Right atrium auricular region (tissue), 2 donors: ENCODE measurements around the gene PITX1. TPM values are rescaled to one million over a fixed set of nuclear protein-coding genes. Genes with fewer than 3 reads are reported as not detected.
A peak's percentile ranks its signal among the peaks of the same experiment; 100 is the strongest.

Experiments
- DNase-seq: peaks from one replicate; pipeline ENCODE4 v3.0.0-alpha.2; 2019; ENCODE audit warnings: low spot score
- H3K27ac ChIP-seq, 2 donors: fragments of 200-600 bp; sonication (generic); 1 replicate in 1 of 2; 2 replicates in 1 of 2; pipeline ENCODE4 v1.5.1; 2016 to 2019
- H3K27me3 ChIP-seq, 2 donors: fragments of 200-600 bp; sonication (generic); one replicate each; pipeline versions ENCODE4 v1.5.1 to v1.6.0; 2017 to 2019
- H3K36me3 ChIP-seq: fragments of 200-600 bp; sonication (generic); one replicate; pipeline ENCODE4 v1.5.1; 2016
- H3K4me1 ChIP-seq, 2 donors: fragments of 200-600 bp; sonication (generic); one replicate each; pipeline versions ENCODE4 v1.5.1 to v1.6.0; 2017 to 2019
- H3K4me3 ChIP-seq, 2 donors: fragments of 200-600 bp; sonication (generic); 1 replicate in 1 of 2; 2 replicates in 1 of 2; pipeline ENCODE4 v1.5.1; 2017 to 2019; ENCODE audit warnings: mild to moderate bottlenecking in 1 of 2, moderate library complexity in 1 of 2
- H3K9me3 ChIP-seq, 2 donors: fragments of 200-600 bp; sonication (generic); one replicate each; pipeline ENCODE4 v1.5.1; 2019
- CTCF ChIP-seq, 2 donors: fragments of 200-600 bp; sonication (generic); IDR thresholded peaks; one replicate each; pipeline ENCODE4 v1.5.1; 2019; ENCODE audit warnings: antibody characterized with exemption in 2 of 2
- total RNA-seq, 2 donors: library from RNA; depleted of rRNA; stranded (reverse); fragments of >200 nt; gene quantifications; one replicate each; pipeline ENCODE4 v1.1.0, GENCODE V29; 2016

The PITX1 gene
- total RNA-seq, 2 donors from 2014 or later, result not detected

- Histone ChIP-seq H3K4me3 (no peak overlapping the region), H3K27ac (no peak overlapping the region), H3K36me3 (no peaks in the 10 kb centered on the region), H3K9me3 (no peaks in the 10 kb centered on the region), H3K4me1 (peaks cover 0 to 11% of the 10 kb centered on the region in 2 donors), H3K27me3 (no peaks in the 10 kb centered on the region)
- DNase-seq, result no peak
- TF ChIP-seq CTCF (IDR thresholded peaks at IDR 0.05), result no peak
Observed at GRCh38 chr5:135015942-135016341, 18.1 kb downstream of the PITX1 start.

GRCh38 chr5:135013947-135014570 is 20.0 kb downstream of the PITX1 start:
- H3K36me3 ChIP-seq, result no peaks in the 10 kb centered on the region
- peak; percentile 43 for DNase-seq

GRCh38 chr5:135013445-135013844 is 20.6 kb downstream of the PITX1 start:
- H3K27me3 ChIP-seq, result no peaks in the 10 kb centered on the region
- H3K4me1 ChIP-seq, result peaks cover 0 to 11% of the 10 kb centered on the region in 2 donors
- no peak for TF ChIP-seq CTCF (IDR thresholded peaks at IDR 0.05)
- H3K27ac ChIP-seq, result no peak overlapping the region
- H3K9me3 ChIP-seq, result no peaks in the 10 kb centered on the region
- no peak for DNase-seq
- no peaks in the 10 kb centered on the region for H3K36me3 ChIP-seq
- no peak overlapping the region for H3K4me3 ChIP-seq

More at GRCh38 chr5:135013947-135014570, 20.0 kb downstream of the PITX1 start:
- H3K4me1 ChIP-seq, result peaks cover 0 to 11% of the 10 kb centered on the region in 2 donors
- TF ChIP-seq CTCF (IDR thresholded peaks at IDR 0.05), result no peak
- H3K4me3 ChIP-seq, result no peak overlapping the region
- H3K9me3 ChIP-seq, result no peaks in the 10 kb centered on the region
- no peaks in the 10 kb centered on the region for H3K27me3 ChIP-seq
- no peak overlapping the region for H3K27ac ChIP-seq

GRCh38 chr5:135012951-135013391 is 21.1 kb downstream of the PITX1 start:
- Histone ChIP-seq H3K36me3 (no peaks in the 10 kb centered on the region), H3K4me1 (peaks cover 0 to 11% of the 10 kb centered on the region in 2 donors), H3K27me3 (no peaks in the 10 kb centered on the region), H3K4me3 (no peak overlapping the region), H3K27ac (no peak overlapping the region), H3K9me3 (no peaks in the 10 kb centered on the region)
- peak; percentile 23 for DNase-seq
- TF ChIP-seq CTCF (IDR thresholded peaks at IDR 0.05), result no peak

- peak; percentile 43 for DNase-seq
- Histone ChIP-seq H3K9me3 (no peaks in the 10 kb centered on the region), H3K27me3 (no peaks in the 10 kb centered on the region), H3K4me3 (no peak overlapping the region), H3K27ac (no peak overlapping the region), H3K36me3 (no peaks in the 10 kb centered on the region), H3K4me1 (peaks cover 0 to 11% of the 10 kb centered on the region in 2 donors)
- no peak for TF ChIP-seq CTCF (IDR thresholded peaks at IDR 0.05)
Observed at GRCh38 chr5:135012033-135012588, 21.9 kb downstream of the PITX1 start.
